Measurements from ENCODE around the gene SEPTIN12. TPM values are rescaled to one million over a fixed set of nuclear protein-coding genes. Genes with fewer than 3 reads are reported as not detected.
A peak's percentile ranks its signal among the peaks of the same experiment; 100 is the strongest.
"Not testable (repeated sequence)": the region's sequence is repeated elsewhere in the genome, so short reads cannot be mapped to it uniquely, and the experiment has no call there.

The SEPTIN12 gene
- total and polyA plus RNA-seq, 8 donors = 1.4 TPM; not detected in 7

GRCh38 chr16:4745274-4745569 is 42.9 kb downstream of the SEPTIN12 start:
- WGBS, 2 donors = 80 to 94% methylated on average over 3 of the region's 3 CpGs

GRCh38 chr16:4744555-4745273 is 43.4 kb downstream of the SEPTIN12 start:
- no peak overlapping the region for H3K4me3 ChIP-seq
- H3K27me3 ChIP-seq = no peaks in the 10 kb centered on the region
- intact Hi-C loops (cut with DNase I) = no loop called here
- no peak for FAIRE-seq
- no peak for DNase-seq
- no peaks in the 10 kb centered on the region for H3K36me3 ChIP-seq
- peak in 1 of 4 donors; percentile 12 for ATAC-seq
- H3K4me1 ChIP-seq = no peaks in the 10 kb centered on the region
- H3K27ac ChIP-seq = no peak overlapping the region
- H3K9me3 ChIP-seq = no peaks in the 10 kb centered on the region
- WGBS, 2 donors = 73 to 77% methylated on average over 13 of the region's 13 CpGs
- no peak for TF ChIP-seq CTCF (IDR thresholded peaks at IDR 0.05)

More at GRCh38 chr16:4745274-4745569, 42.9 kb downstream of the SEPTIN12 start:
- TF ChIP-seq CTCF (IDR thresholded peaks at IDR 0.05) = no peak
- intact Hi-C loops (cut with DNase I) = no loop called here
- ATAC-seq = peak in 1 of 4 donors; percentile 6
- H3K27ac ChIP-seq = no peak overlapping the region
- no peak for DNase-seq
- H3K36me3 ChIP-seq = no peaks in the 10 kb centered on the region
- H3K9me3 ChIP-seq = no peaks in the 10 kb centered on the region
- no peaks in the 10 kb centered on the region for H3K4me1 ChIP-seq
- H3K4me3 ChIP-seq = no peak overlapping the region
- FAIRE-seq = no peak
- H3K27me3 ChIP-seq = no peaks in the 10 kb centered on the region

GRCh38 chr16:4743226-4743878 is 44.8 kb downstream of the SEPTIN12 start:
- ATAC-seq (peak in 3 of 4 donors; percentile 32 to 55 (median 45)), FAIRE-seq (no peak), DNase-seq (no peak)
- intact Hi-C loops (cut with DNase I) = no loop called here
- peak overlapping the region in 1 of 4 donors; percentile 25 for H3K4me3 ChIP-seq
- H3K36me3 ChIP-seq = no peaks in the 10 kb centered on the region
- no peaks in the 10 kb centered on the region for H3K9me3 ChIP-seq
- no peaks in the 10 kb centered on the region for H3K27me3 ChIP-seq
- H3K27ac ChIP-seq = no peak overlapping the region
- 35 to 38% methylated on average over 14 of the region's 14 CpGs for WGBS, 2 donors
- no peaks in the 10 kb centered on the region for H3K4me1 ChIP-seq
- TF ChIP-seq CTCF (IDR thresholded peaks at IDR 0.05) = no peak

- H3K27ac ChIP-seq; H3K4me1 ChIP-seq; FAIRE-seq; intact Hi-C loops (cut with DNase I); H3K27me3 ChIP-seq; H3K9me3 ChIP-seq; ATAC-seq; DNase-seq; H3K36me3 ChIP-seq; H3K4me3 ChIP-seq: not testable (repeated sequence)
- 76 to 77% methylated on average over 5 of the region's 5 CpGs for WGBS, 2 donors
Observed at GRCh38 chr16:4738370-4738769, 49.8 kb downstream of the SEPTIN12 start.

GRCh38 chr16:4737545-4737944 is 50.6 kb downstream of the SEPTIN12 start:
- peaks cover 0 to 3% (median 0%) of the 10 kb centered on the region in 3 donors for H3K4me1 ChIP-seq
- intact Hi-C loops (cut with DNase I) = no loop called here
- no peaks in the 10 kb centered on the region for H3K9me3 ChIP-seq
- TF ChIP-seq CTCF (IDR thresholded peaks at IDR 0.05) = no peak
- DNase-seq (peak in 1 of 6 donors; percentile 37), ATAC-seq (no peak), FAIRE-seq (no peak)
- WGBS, 2 donors = 76 to 82% methylated on average over 15 of the region's 15 CpGs
- no peak overlapping the region for H3K4me3 ChIP-seq
- H3K36me3 ChIP-seq = no peaks in the 10 kb centered on the region
- no peak overlapping the region for H3K27ac ChIP-seq
- H3K27me3 ChIP-seq = no peaks in the 10 kb centered on the region

All from pancreas (tissue), 10 donors.